DMS79 (cell line): ENCODE measurements around the gene CYFIP2.
"Not testable (repeated sequence)": the region's sequence is repeated elsewhere in the genome, so short reads cannot be mapped to it uniquely, and the experiment has no call there.

Experiments used
- DNase-seq: peaks from one replicate; lab custom pipeline; 2025; lab: John Stamatoyannopoulos, UW

Gene CYFIP2

DNA sequence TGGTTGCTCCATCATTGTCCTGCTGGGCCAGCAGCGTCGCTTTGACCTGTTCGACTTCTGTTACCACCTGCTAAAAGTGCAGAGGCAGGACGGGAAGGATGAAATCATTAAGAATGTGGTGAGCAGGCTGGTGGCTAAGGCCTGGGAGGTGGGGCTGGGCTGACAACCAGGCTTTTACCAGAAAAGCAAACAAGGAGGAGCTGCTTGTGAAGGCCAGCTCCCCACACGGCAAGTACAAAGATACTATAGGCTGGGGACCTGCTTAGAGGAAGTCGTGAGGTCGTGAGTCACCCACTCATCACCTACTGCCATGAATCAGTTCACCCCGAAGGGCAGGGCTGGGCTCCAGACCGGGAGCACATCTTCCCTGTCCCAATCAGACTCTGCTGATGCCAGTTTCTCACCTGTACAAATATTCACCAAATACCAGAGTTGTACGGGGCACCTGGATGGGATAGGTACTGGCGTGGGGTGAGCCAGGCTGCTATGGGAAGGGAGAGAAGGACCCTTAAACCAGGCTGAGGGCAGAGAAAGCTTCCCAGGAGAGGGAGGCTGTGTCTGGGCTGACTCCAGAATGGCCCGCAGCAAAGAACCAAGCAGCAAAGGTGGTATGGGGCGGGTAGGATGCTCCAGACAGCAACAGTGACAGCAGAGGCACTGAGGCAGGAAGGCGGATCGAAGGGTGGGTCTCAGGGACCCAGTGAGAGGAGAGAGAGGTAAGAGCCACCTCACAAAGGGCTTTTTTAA, 124.8 kb downstream of the CYFIP2 start:
- DNase-seq: no peak

DNA sequence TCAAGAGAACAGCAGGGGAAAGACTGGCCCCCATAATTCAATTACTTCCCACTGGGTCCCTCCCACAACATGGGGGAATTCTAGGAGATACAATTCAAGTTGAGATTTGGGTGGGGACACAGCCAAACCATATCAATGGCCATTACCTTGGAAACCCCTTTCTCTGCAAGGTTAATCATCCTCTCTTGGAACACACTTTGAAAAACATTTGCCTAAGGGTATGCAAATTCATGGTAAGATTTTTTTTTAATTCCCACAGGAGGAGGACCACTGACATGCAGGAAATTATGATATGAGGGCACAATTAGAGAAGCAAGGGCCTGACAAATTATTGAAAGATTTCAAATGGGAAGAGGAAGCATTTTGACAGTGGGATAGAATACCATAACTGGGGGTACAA, 132.4 kb downstream of the CYFIP2 start:
- DNase-seq: no peak

DNA sequence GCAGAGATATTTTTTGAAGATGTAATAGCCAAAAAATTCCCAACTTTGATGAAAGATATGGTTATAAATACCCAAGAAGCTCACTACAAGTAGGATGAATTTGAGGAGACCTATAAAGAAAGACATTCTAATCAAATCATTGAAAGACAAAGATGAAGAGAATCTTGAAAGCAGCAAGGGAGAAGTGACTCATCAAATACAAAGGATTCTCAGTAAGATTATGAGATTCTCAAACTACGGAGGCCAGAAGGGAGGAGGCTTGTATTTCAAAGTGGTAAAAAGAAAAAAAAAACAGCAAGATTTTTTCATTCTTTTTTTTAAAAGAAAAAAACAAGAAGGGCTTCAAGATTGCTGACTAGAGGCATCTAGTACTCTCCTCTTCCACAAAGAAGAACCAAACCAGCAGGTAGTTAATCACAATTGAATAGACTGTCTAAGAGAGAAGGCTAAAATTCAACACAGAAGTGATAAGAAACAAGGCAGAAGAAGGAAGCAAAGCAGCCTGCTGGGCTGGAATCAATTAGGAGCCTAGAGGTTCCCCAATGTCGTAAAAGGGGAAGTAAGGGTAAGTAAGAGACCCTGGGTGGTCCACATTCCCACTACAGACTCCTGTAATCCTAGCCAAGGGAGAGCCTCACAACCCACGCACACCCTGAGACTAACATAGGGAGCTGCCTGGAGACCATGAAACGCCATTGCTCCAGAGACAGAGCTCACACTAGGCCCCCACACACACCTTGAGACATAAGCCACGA, 135.0 kb downstream of the CYFIP2 start:
- no peak for DNase-seq

DNA sequence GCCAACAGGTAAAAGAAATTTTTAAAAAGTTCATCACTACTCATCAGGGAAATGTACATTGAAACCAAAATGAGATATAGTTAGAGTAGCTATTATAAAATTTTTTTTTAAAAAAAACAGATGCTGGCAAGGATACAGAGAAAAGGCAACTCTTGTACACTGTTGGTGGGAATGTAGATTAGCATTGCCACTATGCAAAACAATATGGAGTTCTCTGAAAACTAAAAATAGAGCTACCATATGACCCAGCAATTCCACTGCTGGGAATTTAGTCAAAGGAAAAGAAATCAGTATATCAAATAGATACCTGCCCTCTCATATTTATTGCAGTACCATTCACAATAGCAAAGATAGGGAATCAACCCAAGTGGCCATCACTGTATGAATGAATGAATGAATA, 149.9 kb downstream of the CYFIP2 start:
- no peak for DNase-seq

DNA sequence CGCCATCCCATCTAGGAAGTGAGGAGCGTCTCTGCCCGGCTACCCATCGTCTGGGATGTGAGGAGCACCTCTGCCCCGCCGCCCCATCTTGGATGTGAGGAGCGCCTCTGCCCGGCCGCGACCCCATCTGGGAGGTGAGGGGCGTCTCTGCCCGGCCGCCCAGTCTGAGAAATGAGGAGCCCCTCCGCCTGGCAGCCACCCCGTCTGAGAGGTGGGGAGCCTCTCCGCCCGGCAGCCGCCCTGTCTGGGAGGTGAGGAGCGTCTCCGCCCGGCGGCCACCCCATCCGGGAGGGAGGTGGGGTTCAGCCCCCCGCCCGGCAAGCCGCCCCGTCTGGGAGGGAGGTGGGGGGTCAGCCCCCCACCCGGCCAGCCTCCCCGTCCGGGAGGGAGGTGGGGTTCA, 153.6 kb downstream of the CYFIP2 start:
- DNase-seq: not testable (repeated sequence)

DNA sequence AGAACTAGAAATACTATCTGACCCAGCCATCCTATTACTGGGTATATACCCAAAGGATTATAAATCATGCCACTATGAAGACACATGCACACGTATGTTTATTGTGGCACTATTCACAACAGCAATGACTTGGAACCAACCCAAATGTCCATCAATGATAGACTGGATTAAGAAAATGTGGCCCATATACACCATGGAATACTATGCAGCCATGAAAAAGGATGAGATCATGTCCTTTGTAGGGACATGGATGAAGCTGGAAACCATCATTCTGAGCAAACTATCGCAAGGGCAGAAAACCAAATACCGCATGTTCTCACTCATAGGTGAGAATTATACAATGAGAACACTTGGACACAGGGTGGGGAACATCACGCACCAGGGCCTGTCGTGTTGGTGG, 164.0 kb downstream of the CYFIP2 start:
- not testable (repeated sequence) for DNase-seq

DNA sequence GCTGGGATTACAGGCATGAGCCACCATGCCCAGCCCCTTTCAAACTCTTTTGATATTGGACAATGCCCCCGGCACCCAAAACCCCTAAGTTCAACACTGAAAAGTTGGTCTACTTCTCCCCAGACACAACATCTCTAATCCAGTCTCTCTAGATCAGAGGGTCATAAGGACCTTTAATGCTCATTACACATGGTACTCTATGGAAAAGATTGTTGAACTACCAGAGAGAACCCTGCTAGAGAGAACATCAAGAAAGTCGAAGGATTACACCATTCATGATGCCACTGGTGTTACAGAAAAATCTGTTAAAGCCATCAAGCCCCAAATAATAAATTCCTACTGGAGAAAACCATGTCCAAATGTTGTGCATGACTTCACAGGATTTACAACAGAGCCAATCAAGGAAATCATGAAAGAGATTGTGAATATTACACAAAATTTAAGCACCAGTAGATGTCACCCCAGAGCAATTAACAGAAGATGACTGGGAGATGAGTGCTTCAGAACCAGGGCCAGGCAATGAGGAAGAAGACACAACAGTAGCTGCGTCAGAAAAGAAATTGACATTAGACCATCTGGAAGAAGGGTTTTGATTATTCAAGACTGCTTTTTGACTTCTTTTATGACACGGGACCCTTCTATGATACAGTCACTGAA, 165.7 kb downstream of the CYFIP2 start:
- DNase-seq: peak; percentile 1

DNA sequence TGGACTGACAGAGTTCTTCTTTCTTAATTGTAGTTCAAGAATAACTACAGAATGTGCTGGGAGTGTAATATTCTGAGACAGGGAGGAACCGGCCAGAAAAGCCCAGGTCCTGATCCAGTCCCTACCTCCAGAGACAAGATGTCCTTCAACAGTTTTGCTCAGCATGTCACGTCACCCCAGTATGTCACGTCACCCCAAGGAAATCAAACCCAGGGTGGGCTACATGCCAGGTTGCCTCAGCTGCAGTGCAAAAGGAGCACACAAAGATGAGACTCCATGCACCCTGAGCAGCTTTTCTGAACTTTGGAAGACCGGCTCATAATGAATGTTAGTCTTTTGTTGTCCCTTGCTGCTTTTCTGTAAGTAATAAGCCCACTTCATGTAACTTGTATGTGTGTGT, 168.2 kb downstream of the CYFIP2 start:
- DNase-seq: no peak

DNA sequence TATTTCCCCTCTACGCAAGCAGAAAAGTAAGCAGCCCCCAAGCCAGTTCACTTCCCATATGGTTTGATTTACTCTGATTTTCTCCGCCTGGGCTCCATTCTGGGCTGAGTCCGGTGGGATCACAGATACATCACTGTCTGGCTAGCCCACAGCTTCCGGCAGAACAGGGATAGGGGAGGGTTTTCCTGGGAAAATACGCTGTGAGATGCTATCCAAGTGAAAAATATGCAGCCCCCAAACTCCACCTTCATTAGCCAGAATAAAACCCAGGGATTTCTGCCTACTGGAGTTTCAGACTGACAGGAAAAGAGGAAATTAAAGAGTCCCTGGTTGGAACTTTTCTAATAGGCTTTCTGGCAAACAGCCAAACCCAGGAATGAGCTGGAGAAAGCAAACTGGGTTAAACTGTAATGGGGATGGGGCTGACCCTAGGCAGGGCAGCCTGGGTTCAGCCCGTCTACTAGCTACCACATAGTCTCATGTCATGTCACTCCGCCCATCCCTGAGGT, 177.2 kb downstream of the CYFIP2 start:
- DNase-seq: no peak

DNA sequence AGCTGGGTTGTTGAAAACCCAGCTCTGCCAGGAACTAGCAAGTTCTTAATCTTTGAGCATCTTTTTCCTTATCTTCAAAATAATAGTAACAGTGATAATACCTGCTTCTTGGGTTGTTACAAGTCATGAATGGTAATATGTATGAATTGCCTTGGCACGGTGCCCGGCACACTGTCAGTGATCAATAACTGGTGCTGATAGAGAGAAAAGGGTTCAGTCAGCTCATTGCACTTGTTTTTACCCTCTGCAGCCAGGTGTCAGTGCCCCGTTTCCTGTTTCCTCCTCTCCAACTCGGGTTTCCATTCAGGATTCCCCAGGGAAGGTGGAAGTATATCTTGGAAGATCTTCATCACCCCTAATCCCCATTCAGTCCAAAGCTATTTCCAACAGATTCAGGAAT, 178.3 kb downstream of the CYFIP2 start:
- DNase-seq: no peak
